Measurements from ENCODE around the gene PRRX2.

Gene PRRX2

GRCh38 chr9:129709438-129710168 lies 44.2 kb downstream of the PRRX2 start:
- no peak for DNase-seq (ENCODE audit: low spot score)

GRCh38 chr9:129710169-129710453 lies 44.7 kb downstream of the PRRX2 start:
- no peak for DNase-seq (ENCODE audit: low spot score)

- no peak for DNase-seq (ENCODE audit: low spot score)
Measured at GRCh38 chr9:129712634-129713401, 47.4 kb downstream of the PRRX2 start.

- DNase-seq (ENCODE audit: low spot score) = no peak
Measured at GRCh38 chr9:129713402-129713679, 47.9 kb downstream of the PRRX2 start.

- DNase-seq (ENCODE audit: low spot score) = no peak
Measured at GRCh38 chr9:129714511-129715061, 49.1 kb downstream of the PRRX2 start.

- no peak for DNase-seq (ENCODE audit: low spot score)
Measured at GRCh38 chr9:129716091-129716490, 50.6 kb downstream of the PRRX2 start.

GRCh38 chr9:129717991-129718390 lies 52.5 kb downstream of the PRRX2 start:
- no peak for DNase-seq (ENCODE audit: low spot score)

- no peak for DNase-seq (ENCODE audit: low spot score)
Measured at GRCh38 chr9:129718647-129719046, 53.2 kb downstream of the PRRX2 start.

GRCh38 chr9:129719135-129719534 lies 53.7 kb downstream of the PRRX2 start:
- DNase-seq (ENCODE audit: low spot score) = no peak

- no peak for DNase-seq (ENCODE audit: low spot score)
Measured at GRCh38 chr9:129720181-129720864, 54.9 kb downstream of the PRRX2 start.

GRCh38 chr9:129720865-129721545 lies 55.6 kb downstream of the PRRX2 start:
- no peak for DNase-seq (ENCODE audit: low spot score)

GRCh38 chr9:129722913-129723312 lies 57.5 kb downstream of the PRRX2 start:
- no peak for DNase-seq (ENCODE audit: low spot score)

- no peak for DNase-seq (ENCODE audit: low spot score)
Measured at GRCh38 chr9:129724456-129725190, 59.2 kb downstream of the PRRX2 start.

- DNase-seq (ENCODE audit: low spot score) = no peak
Measured at GRCh38 chr9:129725795-129726251, 60.4 kb downstream of the PRRX2 start.

GRCh38 chr9:129726322-129727160 lies 61.1 kb downstream of the PRRX2 start:
- no peak for DNase-seq (ENCODE audit: low spot score)

GRCh38 chr9:129728744-129729143 lies 63.3 kb downstream of the PRRX2 start:
- no peak for DNase-seq (ENCODE audit: low spot score)

- no peak for DNase-seq (ENCODE audit: low spot score)
Measured at GRCh38 chr9:129731477-129732085, 66.1 kb downstream of the PRRX2 start.

GRCh38 chr9:129732100-129732499 lies 66.7 kb downstream of the PRRX2 start:
- DNase-seq (ENCODE audit: low spot score) = no peak

- DNase-seq (ENCODE audit: low spot score) = no peak
Measured at GRCh38 chr9:129732946-129733631, 67.6 kb downstream of the PRRX2 start.

- no peak for DNase-seq (ENCODE audit: low spot score)
Measured at GRCh38 chr9:129733632-129733953, 68.1 kb downstream of the PRRX2 start.
